GM21381 (cell line): ENCODE data around the gene MDK.
A peak's percentile ranks its signal among the peaks of the same experiment; 100 is the strongest.
"Not testable (repeated sequence)": the region's sequence is repeated elsewhere in the genome, so short reads cannot be mapped to it uniquely, and the experiment has no call there.

Source experiments
- ATAC-seq: cut with Tn5 transposase; IDR thresholded peaks from one replicate; pipeline ENCODE4 v1.9.1; 2021; ENCODE audit warnings: mild to moderate bottlenecking, moderate library complexity; ENCODE audit not compliant: unreplicated experiment

MDK gene

GRCh38 chr11:46367244-46367915 is 14.1 kb upstream of the MDK start:
- peak; percentile 74 for ATAC-seq

DNA sequence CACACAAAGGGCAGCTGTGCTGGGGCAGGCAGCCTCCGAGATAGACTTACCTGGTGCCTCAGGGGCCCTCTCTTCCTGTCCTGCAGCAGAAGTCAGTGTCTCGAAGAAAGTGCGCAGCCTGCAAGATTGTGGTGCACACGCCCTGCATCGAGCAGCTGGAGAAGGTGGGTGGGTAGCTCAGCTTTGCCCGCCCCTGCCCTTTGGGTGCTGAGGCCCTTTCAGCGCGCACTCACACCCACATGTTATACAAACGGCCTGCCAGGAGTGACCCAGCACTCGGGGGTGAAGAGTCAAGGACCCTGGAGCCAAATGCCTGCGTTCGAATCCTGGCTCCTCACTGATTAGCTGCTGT is 13.6 kb upstream of the MDK start:
- no peak for ATAC-seq

DNA sequence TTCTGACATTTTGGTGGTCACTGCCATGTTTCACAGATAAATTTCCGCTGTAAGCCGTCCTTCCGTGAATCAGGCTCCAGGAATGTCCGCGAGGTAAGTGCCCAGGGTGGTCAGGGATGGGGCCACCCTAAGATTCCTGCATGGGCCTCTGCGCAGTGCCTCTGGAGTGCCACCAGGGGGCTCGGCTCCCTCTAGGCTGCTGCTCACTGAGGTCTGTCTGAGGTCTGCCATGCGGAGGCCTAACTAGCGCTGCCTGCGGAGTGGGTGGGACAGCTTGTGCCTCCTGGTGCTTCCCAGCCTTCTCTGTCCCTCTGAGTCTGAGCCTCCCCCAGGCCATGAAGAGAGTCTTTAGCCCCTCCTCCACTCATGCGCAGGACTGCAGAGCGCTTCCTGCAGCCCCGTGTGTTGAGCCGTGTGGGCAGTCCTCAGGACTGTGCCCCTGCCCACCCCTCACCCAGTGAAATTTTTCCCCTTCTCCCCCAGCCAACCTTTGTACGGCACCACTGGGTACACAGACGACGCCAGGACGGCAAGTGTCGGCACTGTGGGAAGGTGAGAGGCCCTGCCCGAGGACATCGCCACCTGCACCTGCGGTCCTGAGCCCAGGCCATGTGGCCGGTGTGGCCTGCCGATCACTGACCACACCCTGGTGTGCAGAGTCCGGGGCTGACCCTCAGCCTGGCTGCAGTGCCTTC is 11.9 kb upstream of the MDK start:
- no peak for ATAC-seq

DNA sequence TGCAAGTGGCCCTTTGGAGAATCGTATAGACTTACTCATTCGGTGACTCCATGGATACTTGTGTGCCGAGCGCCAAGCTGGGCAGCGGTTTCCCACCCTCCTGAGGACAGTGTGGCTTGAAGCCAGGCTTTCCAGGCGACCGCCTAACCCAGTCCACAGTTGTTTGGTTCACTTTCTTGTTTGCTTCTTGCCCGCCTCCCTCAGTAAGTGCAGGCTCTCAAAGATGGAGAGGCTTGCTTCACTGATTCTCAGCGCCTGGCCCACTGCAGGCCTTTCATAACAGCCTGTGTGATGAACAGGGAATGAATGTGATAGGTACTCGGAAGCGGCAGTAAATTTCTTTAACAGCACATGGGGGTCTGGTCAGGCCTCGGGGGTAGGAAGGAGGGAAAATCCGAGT is 11.2 kb upstream of the MDK start:
- ATAC-seq = no peak

GRCh38 chr11:46371262-46371661 is 10.2 kb upstream of the MDK start:
- ATAC-seq = not testable (repeated sequence)

- no peak for ATAC-seq
These were observed 9.4 kb upstream of the MDK start for GRCh38 chr11:46372086-46372485.

- ATAC-seq = not testable (repeated sequence)
These were observed 9.0 kb upstream of the MDK start for GRCh38 chr11:46372501-46372900.

GRCh38 chr11:46373787-46374740 is 7.4 kb upstream of the MDK start:
- ATAC-seq = no peak

- ATAC-seq = no peak
These were observed 6.7 kb upstream of the MDK start for GRCh38 chr11:46374815-46375214.

DNA sequence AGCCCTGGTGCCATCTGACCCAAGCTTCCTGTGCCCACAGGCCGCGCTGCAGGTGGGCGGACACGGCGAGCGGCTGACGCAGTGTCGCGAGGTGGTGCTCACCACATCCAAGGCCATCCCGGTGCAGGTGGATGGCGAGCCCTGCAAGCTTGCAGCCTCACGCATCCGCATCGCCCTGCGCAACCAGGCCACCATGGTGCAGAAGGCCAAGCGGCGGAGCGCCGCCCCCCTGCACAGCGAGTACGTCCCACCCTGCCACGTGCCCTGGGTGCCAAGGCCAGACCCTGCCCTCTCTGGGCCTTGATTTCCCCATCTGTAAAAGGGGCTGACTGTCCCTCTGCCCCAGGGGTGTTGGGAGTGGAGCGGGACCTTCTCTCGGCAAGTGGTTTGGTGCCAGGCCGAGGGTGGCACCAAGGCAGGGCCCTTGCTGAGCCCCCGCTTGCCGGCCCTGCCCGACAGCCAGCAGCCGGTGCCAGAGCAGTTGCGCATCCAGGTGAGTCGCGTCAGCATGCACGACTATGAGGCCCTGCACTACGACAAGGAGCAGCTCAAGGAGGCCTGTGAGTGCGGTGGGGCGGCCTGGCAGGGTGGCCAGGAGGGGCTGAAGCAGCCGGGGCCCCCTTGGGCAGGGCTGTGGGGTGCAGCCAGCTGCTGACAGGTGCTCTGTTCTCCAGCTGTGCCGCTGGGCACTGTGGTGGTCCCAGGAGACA is 5.9 kb upstream of the MDK start:
- ATAC-seq = no peak

- ATAC-seq = no peak
These were observed 5.0 kb upstream of the MDK start for GRCh38 chr11:46376258-46377050.

DNA sequence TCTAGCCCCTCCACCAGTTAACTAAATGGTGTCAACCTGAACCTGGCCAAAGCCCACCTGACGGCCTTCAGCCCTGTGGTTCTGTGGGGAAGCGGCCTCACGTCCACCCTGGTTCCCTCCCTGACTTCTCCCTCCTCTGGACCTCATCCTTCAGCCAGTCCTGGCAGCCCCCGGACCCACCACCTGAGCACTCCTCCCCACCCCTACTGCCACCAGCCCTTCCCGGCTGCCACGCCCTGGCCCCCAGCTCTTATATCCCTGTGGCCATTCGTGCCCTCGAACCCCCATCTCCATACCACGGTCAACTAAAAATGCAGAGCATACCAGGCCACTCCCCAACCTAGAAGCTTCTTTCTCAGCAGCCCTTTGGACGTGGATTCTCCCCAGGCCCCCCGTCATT is 4.2 kb upstream of the MDK start:
- no peak for ATAC-seq

DNA sequence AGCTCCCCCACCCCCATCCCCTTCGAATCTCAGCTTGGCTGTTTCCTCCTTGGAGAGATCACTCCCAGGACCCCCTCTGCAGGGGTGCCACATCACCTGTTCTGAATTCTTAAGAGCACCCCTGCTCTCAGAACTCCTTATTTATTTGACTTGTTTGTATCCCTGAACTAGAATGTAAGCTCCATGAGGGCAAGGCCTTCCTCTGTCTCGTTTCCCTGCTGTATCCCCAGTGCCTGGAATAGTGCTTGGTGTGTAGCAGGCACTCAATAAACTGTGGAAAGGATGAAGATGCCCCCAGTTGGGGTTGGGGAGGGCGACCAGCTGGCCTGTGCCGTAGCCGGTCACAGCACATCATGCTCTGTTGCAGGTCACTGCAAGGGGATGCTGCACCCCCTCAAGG is 3.6 kb upstream of the MDK start:
- no peak for ATAC-seq

GRCh38 chr11:46378296-46378695 is 3.2 kb upstream of the MDK start:
- no peak for ATAC-seq

- no peak for ATAC-seq
These were observed 2.5 kb upstream of the MDK start for GRCh38 chr11:46378811-46379481.

DNA sequence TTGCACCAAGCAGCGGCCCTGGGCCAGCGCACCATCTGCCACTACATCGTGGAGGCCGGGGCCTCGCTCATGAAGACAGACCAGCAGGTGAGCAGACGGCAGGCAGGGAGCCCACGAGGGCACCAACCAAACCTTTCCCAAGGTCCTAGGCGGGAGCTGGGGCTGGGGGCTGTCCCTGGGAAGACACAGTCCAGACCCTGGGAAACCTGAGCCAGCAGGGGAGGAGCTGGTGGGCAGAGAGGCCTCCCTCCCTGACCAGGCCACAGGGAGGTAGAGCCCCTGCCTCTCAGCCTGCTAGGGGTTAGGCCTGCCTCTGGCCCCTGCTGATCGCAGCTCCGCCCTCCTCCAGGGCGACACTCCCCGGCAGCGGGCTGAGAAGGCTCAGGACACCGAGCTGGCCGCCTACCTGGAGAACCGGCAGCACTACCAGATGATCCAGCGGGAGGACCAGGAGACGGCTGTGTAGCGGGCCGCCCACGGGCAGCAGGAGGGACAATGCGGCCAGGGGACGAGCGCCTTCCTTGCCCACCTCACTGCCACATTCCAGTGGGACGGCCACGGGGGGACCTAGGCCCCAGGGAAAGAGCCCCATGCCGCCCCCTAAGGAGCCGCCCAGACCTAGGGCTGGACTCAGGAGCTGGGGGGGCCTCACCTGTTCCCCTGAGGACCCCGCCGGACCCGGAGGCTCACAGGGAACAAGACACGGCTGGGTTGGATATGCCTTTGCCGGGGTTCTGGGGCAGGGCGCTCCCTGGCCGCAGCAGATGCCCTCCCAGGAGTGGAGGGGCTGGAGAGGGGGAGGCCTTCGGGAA is 1.8 kb upstream of the MDK start:
- ATAC-seq = not testable (repeated sequence)

DNA sequence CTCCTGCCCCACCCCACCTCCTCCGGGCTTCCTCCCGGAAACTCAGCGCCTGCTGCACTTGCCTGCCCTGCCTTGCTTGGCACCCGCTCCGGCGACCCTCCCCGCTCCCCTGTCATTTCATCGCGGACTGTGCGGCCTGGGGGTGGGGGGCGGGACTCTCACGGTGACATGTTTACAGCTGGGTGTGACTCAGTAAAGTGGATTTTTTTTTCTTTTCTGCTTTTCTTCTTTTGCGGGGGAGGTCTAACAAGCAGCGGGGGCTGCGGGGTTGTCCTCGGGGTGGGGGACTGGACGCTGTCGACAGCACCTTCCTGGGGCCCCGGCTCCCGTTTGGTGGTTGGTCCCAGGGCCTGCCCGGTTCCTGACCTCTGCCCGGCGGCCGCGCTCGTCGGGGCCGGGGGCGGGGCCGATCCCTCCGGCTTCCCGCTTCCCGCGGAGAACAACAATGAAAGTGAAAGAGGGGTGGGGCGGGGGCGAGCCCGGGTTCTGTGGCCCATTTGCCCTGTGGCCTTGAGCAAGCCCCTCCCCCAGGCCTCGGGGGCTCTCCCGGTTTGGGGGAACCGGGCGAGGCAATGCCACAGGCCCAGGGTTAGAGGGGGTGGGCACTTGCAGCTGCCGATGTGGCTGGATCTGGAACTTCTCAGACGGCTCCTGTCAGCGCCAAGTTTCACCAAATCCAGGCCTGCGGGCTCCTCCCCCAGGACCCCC is 975 bp upstream of the MDK start:
- no peak for ATAC-seq
